Liver (tissue), 9 donors: ENCODE measurements around the gene ZNF615. TPM values are rescaled to one million over a fixed set of nuclear protein-coding genes. Genes with fewer than 3 reads are reported as not detected.

Source experiments
- DNase-seq: peaks from one replicate; pipeline ENCODE4 v3.0.0-alpha.2; 2017; ENCODE audit warnings: low spot score
- H3K27ac ChIP-seq, 2 donors: one replicate each; pipeline ENCODE4 v1.7.0; 2013; ENCODE audit warnings: inconsistent platforms in 2 of 2, low read length in 2 of 2, control low read depth in 1 of 2, low read depth in 1 of 2, mild to moderate bottlenecking in 1 of 2
- H3K27me3 ChIP-seq, 4 donors: one replicate each; pipeline versions ENCODE4 v1.6.1 to v1.7.0; 2013; ENCODE audit warnings: low read length in 3 of 4, inconsistent platforms in 1 of 4, mild to moderate bottlenecking in 1 of 4, moderate library complexity in 1 of 4; ENCODE audit not compliant: control insufficient read depth in 4 of 4, insufficient read depth in 4 of 4
- H3K36me3 ChIP-seq, 4 donors: one replicate each; pipeline versions ENCODE4 v1.6.1 to v1.7.0; 2013; ENCODE audit warnings: low read length in 3 of 4, mild to moderate bottlenecking in 3 of 4, low read depth in 1 of 4, moderate library complexity in 1 of 4; ENCODE audit not compliant: control insufficient read depth in 4 of 4, insufficient read depth in 3 of 4
- H3K4me1 ChIP-seq, 4 donors: one replicate each; pipeline versions ENCODE4 v1.6.1 to v1.7.0; 2013; ENCODE audit warnings: low read length in 3 of 4, mild to moderate bottlenecking in 3 of 4, moderate library complexity in 1 of 4; ENCODE audit not compliant: control insufficient read depth in 4 of 4, insufficient read depth in 4 of 4
- H3K4me3 ChIP-seq, 3 donors: one replicate each; pipeline versions ENCODE4 v1.6.1 to v1.7.0; 2013; ENCODE audit warnings: low read length in 3 of 3, control low read depth in 1 of 3, low read depth in 1 of 3, mild to moderate bottlenecking in 1 of 3
- H3K9ac ChIP-seq, 2 donors: one replicate each; pipeline ENCODE4 v1.7.0; 2013; ENCODE audit warnings: low read length in 2 of 2, mild to moderate bottlenecking in 2 of 2, moderate library complexity in 2 of 2, control low read depth in 1 of 2, low read depth in 1 of 2
- H3K9me3 ChIP-seq, 4 donors: one replicate each; pipeline versions ENCODE4 v1.6.1 to v1.7.0; 2013; ENCODE audit warnings: low read length in 3 of 4; ENCODE audit not compliant: control insufficient read depth in 4 of 4
- ATF3 ChIP-seq: IDR thresholded peaks from 2 replicates; pipeline ENCODE4 v1.6.1; 2016; ENCODE audit warnings: antibody characterized with exemption
- EGR1 ChIP-seq, 2 donors: IDR thresholded peaks; 2 replicates each; pipeline ENCODE4 v1.6.1; 2016 to 2018; ENCODE audit warnings: antibody characterized with exemption in 2 of 2, low read depth in 2 of 2
- FOXA1 ChIP-seq: IDR thresholded peaks from 2 replicates; pipeline ENCODE4 v1.6.1; 2016; ENCODE audit warnings: antibody characterized with exemption
- FOXA2 ChIP-seq: IDR thresholded peaks from 2 replicates; pipeline ENCODE4 v1.6.1; 2016; ENCODE audit warnings: antibody characterized with exemption
- GABPA ChIP-seq, 2 donors: IDR thresholded peaks in 1 of 2; conservative IDR thresholded peaks in 1 of 2; 2 replicates each; pipeline ENCODE4 v1.6.1; 2016; ENCODE audit warnings: antibody characterized with exemption in 2 of 2, mild to moderate bottlenecking in 1 of 2, moderate library complexity in 1 of 2
- HNF4A ChIP-seq, 2 donors: conservative IDR thresholded peaks; 2 replicates each; pipeline ENCODE4 v1.6.1; 2016; ENCODE audit warnings: antibody characterized with exemption in 2 of 2, mild to moderate bottlenecking in 2 of 2
- HNF4G ChIP-seq: IDR thresholded peaks from 2 replicates; pipeline ENCODE4 v1.6.1; 2016; ENCODE audit warnings: antibody characterized with exemption
- JUND ChIP-seq, 2 donors: IDR thresholded peaks; 2 replicates each; pipeline ENCODE4 v1.6.1; 2016; ENCODE audit warnings: antibody characterized with exemption in 2 of 2
- NR2F2 ChIP-seq: IDR thresholded peaks from 2 replicates; pipeline ENCODE4 v1.6.1; 2016; ENCODE audit warnings: antibody characterized with exemption
- RAD21 ChIP-seq, 2 donors: IDR thresholded peaks; 2 replicates each; pipeline ENCODE4 v1.6.1; 2016; ENCODE audit warnings: antibody characterized with exemption in 2 of 2, mild to moderate bottlenecking in 2 of 2
- RXRA ChIP-seq, 2 donors: IDR thresholded peaks; 2 replicates each; pipeline ENCODE4 v1.6.1; 2017 to 2018; ENCODE audit warnings: antibody characterized with exemption in 2 of 2, mild to moderate bottlenecking in 1 of 2
- SP1 ChIP-seq: IDR thresholded peaks from 2 replicates; pipeline ENCODE4 v1.6.1; 2018; ENCODE audit warnings: antibody characterized with exemption, mild to moderate bottlenecking
- TAF1 ChIP-seq: conservative IDR thresholded peaks from 2 replicates; pipeline ENCODE4 v1.6.1; 2016; ENCODE audit warnings: antibody characterized with exemption, mild to moderate bottlenecking
- YY1 ChIP-seq: IDR thresholded peaks from 2 replicates; pipeline ENCODE4 v1.6.1; 2016; ENCODE audit warnings: antibody characterized with exemption, mild to moderate bottlenecking
- WGBS: extraction: QIAGEN DNeasy Blood & Tissue Kit; methylation state at CpG from one replicate; pipeline ENCODE4 v1.1.7; 2013; 5-methylcytosine and 5-hydroxymethylcytosine counted together
- polyA plus RNA-seq, 2 donors: library from polyadenylated mRNA; stranded (reverse) in 1 of 2; unstranded in 1 of 2; fragments of 200-250 nt in 1 of 2; fragments of >200 nt in 1 of 2; fragmentation: Nextera tagmentation in 1 of 2; extraction: Ambion mirVana in 1 of 2; gene quantifications; one replicate each; pipeline versions ENCODE4 v1.2.1 to v1.2.3, GENCODE V29; 2013 to 2015
- total RNA-seq, 2 donors: library from RNA; depleted of rRNA; stranded (reverse); fragments of >200 nt; gene quantifications; one replicate each; pipeline ENCODE4 v1.2.3, GENCODE V29; 2014
- TF ChIP-seq, protein P1 (sequence below): IDR thresholded peaks from 2 replicates; pipeline ENCODE4 v1.6.1; 2016; ENCODE audit warnings: antibody characterized with exemption
- TF ChIP-seq, protein P2 (sequence below): IDR thresholded peaks from 2 replicates; pipeline ENCODE4 v1.6.1; 2016; ENCODE audit warnings: antibody characterized with exemption, mild to moderate bottlenecking
- TF ChIP-seq, protein P3 (sequence below): IDR thresholded peaks from 2 replicates; pipeline ENCODE4 v1.6.1; 2016; ENCODE audit warnings: antibody characterized with exemption
- TF ChIP-seq, protein P4 (sequence below): fragments of 150-350 bp; IDR thresholded peaks from 2 replicates; pipeline ENCODE4 v1.5.1; 2017; ENCODE audit warnings: improper control_type of control experiment, low read depth, low read length; ENCODE audit not compliant: missing input control
- donor health status: healthy.
- donor health status: healthy.
- donor health status: healthy.
- donor health status: healthy.
- donor health status: healthy.

Gene ZNF615
- total and polyA plus RNA-seq, 4 donors, result 1.7 to 6.2 (median 2.9) TPM

GRCh38 chr19:52010674-52011073, 2.7 kb upstream of the ZNF615 start:
- Histone ChIP-seq H3K9me3 (peaks cover 16 to 38% (median 24%) of the 10 kb centered on the region in 4 donors), H3K4me1 (peaks cover 0 to 13% (median 5%) of the 10 kb centered on the region in 4 donors), H3K27me3 (no peaks in the 10 kb centered on the region), H3K9ac (no peak overlapping the region), H3K4me3 (peak overlapping the region in 1 of 3 donors; percentile 56), H3K36me3 (peaks cover 0 to 7% (median 4%) of the 10 kb centered on the region in 4 donors), H3K27ac (no peak overlapping the region)
- no peak for TF ChIP-seq FOXA2
- TF ChIP-seq FOXA1, result no peak
- TF ChIP-seq YY1, result no peak
- TF ChIP-seq RXRA (IDR thresholded peaks at IDR 0.05), result no peak
- no peak for TF ChIP-seq GABPA (IDR thresholded peaks at IDR 0.05 in 1 of 2, conservative IDR thresholded peaks at IDR 0.05 in 1 of 2)
- TF ChIP-seq, protein P1, sequence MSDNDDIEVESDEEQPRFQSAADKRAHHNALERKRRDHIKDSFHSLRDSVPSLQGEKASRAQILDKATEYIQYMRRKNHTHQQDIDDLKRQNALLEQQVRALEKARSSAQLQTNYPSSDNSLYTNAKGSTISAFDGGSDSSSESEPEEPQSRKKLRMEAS, result no peak
- TF ChIP-seq, protein P2, sequence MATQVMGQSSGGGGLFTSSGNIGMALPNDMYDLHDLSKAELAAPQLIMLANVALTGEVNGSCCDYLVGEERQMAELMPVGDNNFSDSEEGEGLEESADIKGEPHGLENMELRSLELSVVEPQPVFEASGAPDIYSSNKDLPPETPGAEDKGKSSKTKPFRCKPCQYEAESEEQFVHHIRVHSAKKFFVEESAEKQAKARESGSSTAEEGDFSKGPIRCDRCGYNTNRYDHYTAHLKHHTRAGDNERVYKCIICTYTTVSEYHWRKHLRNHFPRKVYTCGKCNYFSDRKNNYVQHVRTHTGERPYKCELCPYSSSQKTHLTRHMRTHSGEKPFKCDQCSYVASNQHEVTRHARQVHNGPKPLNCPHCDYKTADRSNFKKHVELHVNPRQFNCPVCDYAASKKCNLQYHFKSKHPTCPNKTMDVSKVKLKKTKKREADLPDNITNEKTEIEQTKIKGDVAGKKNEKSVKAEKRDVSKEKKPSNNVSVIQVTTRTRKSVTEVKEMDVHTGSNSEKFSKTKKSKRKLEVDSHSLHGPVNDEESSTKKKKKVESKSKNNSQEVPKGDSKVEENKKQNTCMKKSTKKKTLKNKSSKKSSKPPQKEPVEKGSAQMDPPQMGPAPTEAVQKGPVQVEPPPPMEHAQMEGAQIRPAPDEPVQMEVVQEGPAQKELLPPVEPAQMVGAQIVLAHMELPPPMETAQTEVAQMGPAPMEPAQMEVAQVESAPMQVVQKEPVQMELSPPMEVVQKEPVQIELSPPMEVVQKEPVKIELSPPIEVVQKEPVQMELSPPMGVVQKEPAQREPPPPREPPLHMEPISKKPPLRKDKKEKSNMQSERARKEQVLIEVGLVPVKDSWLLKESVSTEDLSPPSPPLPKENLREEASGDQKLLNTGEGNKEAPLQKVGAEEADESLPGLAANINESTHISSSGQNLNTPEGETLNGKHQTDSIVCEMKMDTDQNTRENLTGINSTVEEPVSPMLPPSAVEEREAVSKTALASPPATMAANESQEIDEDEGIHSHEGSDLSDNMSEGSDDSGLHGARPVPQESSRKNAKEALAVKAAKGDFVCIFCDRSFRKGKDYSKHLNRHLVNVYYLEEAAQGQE, result no peak
- TF ChIP-seq EGR1 (IDR thresholded peaks at IDR 0.05; ENCODE audit: low read depth in 2 of 2), result no peak
- TF ChIP-seq ATF3, result no peak
- TF ChIP-seq, protein P3, sequence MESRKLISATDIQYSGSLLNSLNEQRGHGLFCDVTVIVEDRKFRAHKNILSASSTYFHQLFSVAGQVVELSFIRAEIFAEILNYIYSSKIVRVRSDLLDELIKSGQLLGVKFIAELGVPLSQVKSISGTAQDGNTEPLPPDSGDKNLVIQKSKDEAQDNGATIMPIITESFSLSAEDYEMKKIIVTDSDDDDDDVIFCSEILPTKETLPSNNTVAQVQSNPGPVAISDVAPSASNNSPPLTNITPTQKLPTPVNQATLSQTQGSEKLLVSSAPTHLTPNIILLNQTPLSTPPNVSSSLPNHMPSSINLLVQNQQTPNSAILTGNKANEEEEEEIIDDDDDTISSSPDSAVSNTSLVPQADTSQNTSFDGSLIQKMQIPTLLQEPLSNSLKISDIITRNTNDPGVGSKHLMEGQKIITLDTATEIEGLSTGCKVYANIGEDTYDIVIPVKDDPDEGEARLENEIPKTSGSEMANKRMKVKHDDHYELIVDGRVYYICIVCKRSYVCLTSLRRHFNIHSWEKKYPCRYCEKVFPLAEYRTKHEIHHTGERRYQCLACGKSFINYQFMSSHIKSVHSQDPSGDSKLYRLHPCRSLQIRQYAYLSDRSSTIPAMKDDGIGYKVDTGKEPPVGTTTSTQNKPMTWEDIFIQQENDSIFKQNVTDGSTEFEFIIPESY, result no peak
- no peak for TF ChIP-seq NR2F2
- TF ChIP-seq HNF4G, result no peak
- no peak for TF ChIP-seq TAF1
- no peak for TF ChIP-seq HNF4A (conservative IDR thresholded peaks at IDR 0.05)
- no peak for TF ChIP-seq JUND (IDR thresholded peaks at IDR 0.05)
- TF ChIP-seq, protein P4, sequence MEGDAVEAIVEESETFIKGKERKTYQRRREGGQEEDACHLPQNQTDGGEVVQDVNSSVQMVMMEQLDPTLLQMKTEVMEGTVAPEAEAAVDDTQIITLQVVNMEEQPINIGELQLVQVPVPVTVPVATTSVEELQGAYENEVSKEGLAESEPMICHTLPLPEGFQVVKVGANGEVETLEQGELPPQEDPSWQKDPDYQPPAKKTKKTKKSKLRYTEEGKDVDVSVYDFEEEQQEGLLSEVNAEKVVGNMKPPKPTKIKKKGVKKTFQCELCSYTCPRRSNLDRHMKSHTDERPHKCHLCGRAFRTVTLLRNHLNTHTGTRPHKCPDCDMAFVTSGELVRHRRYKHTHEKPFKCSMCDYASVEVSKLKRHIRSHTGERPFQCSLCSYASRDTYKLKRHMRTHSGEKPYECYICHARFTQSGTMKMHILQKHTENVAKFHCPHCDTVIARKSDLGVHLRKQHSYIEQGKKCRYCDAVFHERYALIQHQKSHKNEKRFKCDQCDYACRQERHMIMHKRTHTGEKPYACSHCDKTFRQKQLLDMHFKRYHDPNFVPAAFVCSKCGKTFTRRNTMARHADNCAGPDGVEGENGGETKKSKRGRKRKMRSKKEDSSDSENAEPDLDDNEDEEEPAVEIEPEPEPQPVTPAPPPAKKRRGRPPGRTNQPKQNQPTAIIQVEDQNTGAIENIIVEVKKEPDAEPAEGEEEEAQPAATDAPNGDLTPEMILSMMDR, result no peak
- no peak for TF ChIP-seq RAD21 (IDR thresholded peaks at IDR 0.05)
- TF ChIP-seq SP1, result no peak
- 95% methylated on average over 1 of the region's 1 CpG for WGBS
- no peak for DNase-seq
